Measurements from ENCODE around the gene UBE2J2. TPM values are rescaled to one million over a fixed set of nuclear protein-coding genes. Genes with fewer than 3 reads are reported as not detected.

The UBE2J2 gene
- polyA plus RNA-seq, 3 donors = 51.7 to 58.8 (median 54.6) TPM

GRCh38 chr1:1311107-1312104, 37.8 kb upstream of the UBE2J2 start:
- DNase-seq = no peak

GRCh38 chr1:1310476-1311053, 36.9 kb upstream of the UBE2J2 start:
- no peak for DNase-seq

- DNase-seq = no peak
These were observed 36.4 kb upstream of the UBE2J2 start for GRCh38 chr1:1310109-1310385.

GRCh38 chr1:1309251-1310108, 35.8 kb upstream of the UBE2J2 start:
- no peak for DNase-seq

- no peak for DNase-seq
These were observed 35.1 kb upstream of the UBE2J2 start for GRCh38 chr1:1308756-1309250.

- DNase-seq = peak; percentile 89
These were observed 34.5 kb upstream of the UBE2J2 start, which contains the start of the genes ACAP3 and PUSL1 for GRCh38 chr1:1307923-1308755. TSS of gene ACAP3 (minus strand) at chr1:1307930. CDS start at chr1:1307815, 115 bp downstream. TSS of gene PUSL1 (plus strand) at chr1:1308597. CDS start at chr1:1308644, 47 bp downstream.

- DNase-seq = no peak
These were observed 33.7 kb upstream of the UBE2J2 start for GRCh38 chr1:1307261-1307922.

- DNase-seq = no peak
These were observed 33.1 kb upstream of the UBE2J2 start for GRCh38 chr1:1306661-1307260.

- no peak for DNase-seq
These were observed 32.5 kb upstream of the UBE2J2 start for GRCh38 chr1:1306070-1306660.

- no peak for DNase-seq
These were observed 31.8 kb upstream of the UBE2J2 start for GRCh38 chr1:1305300-1306069.

- peak; percentile 74 for DNase-seq
These were observed 31.0 kb upstream of the UBE2J2 start for GRCh38 chr1:1304331-1305299.

- no peak for DNase-seq
These were observed 30.1 kb upstream of the UBE2J2 start for GRCh38 chr1:1303736-1304135.

GRCh38 chr1:1302951-1303509, 29.4 kb upstream of the UBE2J2 start:
- no peak for DNase-seq

GRCh38 chr1:1302006-1302430, 28.4 kb upstream of the UBE2J2 start:
- no peak for DNase-seq

- DNase-seq = no peak
These were observed 26.7 kb upstream of the UBE2J2 start for GRCh38 chr1:1300352-1300739.

- DNase-seq = no peak
These were observed 26.2 kb upstream of the UBE2J2 start for GRCh38 chr1:1299686-1300351.
